CD14-positive monocyte (primary cell): ENCODE results near the gene PITRM1. TPM values are rescaled to one million over a fixed set of nuclear protein-coding genes. Genes with fewer than 3 reads are reported as not detected.

Experiments used
- DNase-seq, 3 donors: peaks; one replicate each; pipeline ENCODE4 v3.0.0-alpha.2; 2011 to 2022
- H2AFZ ChIP-seq: 2 replicates; pipeline ENCODE4 v1.6.0; 2012; ENCODE audit warnings: mild to moderate bottlenecking, low read depth, low read length, inconsistent platforms; ENCODE audit not compliant: insufficient read depth, poor library complexity, severe bottlenecking
- H3K27ac ChIP-seq, 2 donors: 1 replicate in 1 of 2; 2 replicates in 1 of 2; pipeline ENCODE4 v1.5.1; 2012 to 2013; ENCODE audit warnings: low read length in 2 of 2, control low read depth in 1 of 2, inconsistent platforms in 1 of 2, low read depth in 1 of 2, mild to moderate bottlenecking in 1 of 2
- H3K27me3 ChIP-seq, 2 donors: one replicate each; pipeline versions ENCODE4 v1.6.0 to v1.6.1; 2011 to 2013; ENCODE audit warnings: low read length in 2 of 2; ENCODE audit not compliant: control insufficient read depth in 2 of 2, insufficient read depth in 2 of 2
- H3K36me3 ChIP-seq, 2 donors: replicated peaks in 1 of 2; 1 replicate in 1 of 2; 2 replicates in 1 of 2; pipeline versions ENCODE4 v1.5.1 to v1.6.1; 2012 to 2013; ENCODE audit warnings: low read length in 2 of 2, control low read depth in 1 of 2, inconsistent platforms in 1 of 2, mild to moderate bottlenecking in 1 of 2; ENCODE audit not compliant: insufficient read depth in 2 of 2, control insufficient read depth in 1 of 2
- H3K4me1 ChIP-seq, 2 donors: 1 replicate in 1 of 2; 2 replicates in 1 of 2; pipeline versions ENCODE4 v1.5.1 to v1.6.1; 2012 to 2013; ENCODE audit warnings: low read length in 2 of 2, control low read depth in 1 of 2, inconsistent platforms in 1 of 2, mild to moderate bottlenecking in 1 of 2, moderate library complexity in 1 of 2; ENCODE audit not compliant: insufficient read depth in 2 of 2, control insufficient read depth in 1 of 2
- H3K4me2 ChIP-seq: replicated peaks from 2 replicates; pipeline ENCODE3; 2012; ENCODE audit warnings: low read length, moderate library complexity, mild to moderate bottlenecking; ENCODE audit not compliant: poor library complexity, severe bottlenecking; ENCODE audit errors: extremely low read depth
- H3K4me3 ChIP-seq, 3 experiments: fragments of 200-600 bp in 1 of 3; sonication (generic) in 1 of 3; replicated peaks in 1 of 3; 1 replicate in 2 of 3; 2 replicates in 1 of 3; pipeline ENCODE4 v1.5.1; 2011 to 2013; ENCODE audit warnings: low read length in 3 of 3, mild to moderate bottlenecking in 3 of 3, control low read depth in 2 of 3, low read depth in 2 of 3, inconsistent platforms in 1 of 3, moderate library complexity in 1 of 3
- H3K79me2 ChIP-seq: 2 replicates; pipeline ENCODE4 v1.6.0; 2012; ENCODE audit warnings: mild to moderate bottlenecking, control low read depth, inconsistent platforms, low read length, moderate library complexity; ENCODE audit not compliant: insufficient read depth
- H3K9ac ChIP-seq: 2 replicates; pipeline ENCODE4 v1.6.0; 2017; ENCODE audit warnings: low read length, mild to moderate bottlenecking; ENCODE audit not compliant: insufficient read depth, poor library complexity, severe bottlenecking
- H3K9me3 ChIP-seq, 2 donors: replicated peaks in 1 of 2; 1 replicate in 1 of 2; 2 replicates in 1 of 2; pipeline versions ENCODE4 v1.5.1 to v1.6.1; 2012 to 2013; ENCODE audit warnings: low read length in 2 of 2, control low read depth in 1 of 2; ENCODE audit not compliant: control insufficient read depth in 1 of 2, insufficient read depth in 1 of 2
- H4K20me1 ChIP-seq: 2 replicates; pipeline ENCODE4 v1.6.0; 2012; ENCODE audit warnings: mild to moderate bottlenecking, low read length, control low read depth, moderate library complexity; ENCODE audit not compliant: insufficient read depth
- H3K27ac Mint-ChIP-seq, 7 donors: one replicate each; pipeline ENCODE4 v1.8.0; 2020; ENCODE audit warnings: mild to moderate bottlenecking in 7 of 7, mixed read lengths in 7 of 7, moderate library complexity in 6 of 7, inconsistent platforms in 2 of 7
- H3K27me3 Mint-ChIP-seq, 3 donors: one replicate each; pipeline ENCODE4 v1.8.0; 2021 to 2022; ENCODE audit warnings: low read depth in 3 of 3, mild to moderate bottlenecking in 3 of 3, mixed read lengths in 3 of 3, moderate library complexity in 3 of 3, inconsistent platforms in 1 of 3
- H3K36me3 Mint-ChIP-seq, 2 donors: one replicate each; pipeline ENCODE4 v1.8.0; 2020; ENCODE audit warnings: mixed read lengths in 2 of 2, inconsistent platforms in 1 of 2, mild to moderate bottlenecking in 1 of 2
- H3K4me1 Mint-ChIP-seq: one replicate; pipeline ENCODE4 v1.8.0; 2020; ENCODE audit warnings: mild to moderate bottlenecking, mixed read lengths
- H3K4me3 Mint-ChIP-seq, 2 donors: one replicate each; pipeline ENCODE4 v1.8.0; 2020; ENCODE audit warnings: mild to moderate bottlenecking in 2 of 2, mixed read lengths in 2 of 2, moderate library complexity in 1 of 2
- H3K9me3 Mint-ChIP-seq, 7 donors: one replicate each; pipeline ENCODE4 v1.8.0; 2020 to 2022; ENCODE audit warnings: mixed read lengths in 7 of 7, mild to moderate bottlenecking in 6 of 7, moderate library complexity in 6 of 7, inconsistent platforms in 2 of 7
- WGBS: methylation state at CpG from one replicate; pipeline ENCODE4 v1.1.5; 2013; ENCODE audit warnings: missing lambda C conversion rate; ENCODE audit not compliant: insufficient coverage; 5-methylcytosine and 5-hydroxymethylcytosine counted together
- intact Hi-C, 2 donors: fragments of 100-400 bp; cut with micrococcal nuclease; formaldehyde crosslinking; loops; one replicate each; pipeline versions ENCODE4 v1.15.0 to v1.15.1; 2023
- polyA plus RNA-seq, 3 donors: library from polyadenylated mRNA; depleted of rRNA in 1 of 3; unstranded in 2 of 3; stranded (reverse) in 1 of 3; fragments of 300-500 nt in 2 of 3; fragments of >200 nt in 1 of 3; fragmentation: Illumina TruSeq in 2 of 3; gene quantifications; 1 replicate in 2 of 3; 2 replicates in 1 of 3; pipeline ENCODE4 v1.2.3, GENCODE V29; 2012 to 2021
- TF ChIP-seq, protein P1 (sequence below): fragments of 200-600 bp; IDR thresholded peaks from one replicate; pipeline ENCODE4 v1.8.0; 2022; ENCODE audit warnings: antibody characterized with exemption, mild to moderate bottlenecking

Gene PITRM1
- polyA plus RNA-seq, 3 donors: 15.3 to 45.7 (median 23.2) TPM

GRCh38 chr10:3105905-3106304 is 66.7 kb downstream of the PITRM1 start:
- H3K36me3 Mint-ChIP-seq: peaks cover 59 to 60% of the 10 kb centered on the region in 2 donors
- no peaks in the 10 kb centered on the region for H3K79me2 ChIP-seq
- H3K9ac ChIP-seq: no peak overlapping the region
- no peaks in the 10 kb centered on the region for H3K9me3 ChIP-seq
- intact Hi-C loops: no loop called here
- no peak overlapping the region for H3K4me3 ChIP-seq
- no peak overlapping the region for H3K4me2 ChIP-seq
- no peaks in the 10 kb centered on the region for H3K9me3 Mint-ChIP-seq
- no peak overlapping the region for H2AFZ ChIP-seq
- H3K4me1 ChIP-seq: no peaks in the 10 kb centered on the region
- no peak overlapping the region for H3K27ac Mint-ChIP-seq
- H3K36me3 ChIP-seq: peaks cover 47 to 79% of the 10 kb centered on the region in 2 donors
- H3K4me1 Mint-ChIP-seq: no peaks in the 10 kb centered on the region
- H4K20me1 ChIP-seq: no peaks in the 10 kb centered on the region
- H3K4me3 Mint-ChIP-seq: no peak overlapping the region
- 89% methylated on average over 10 of the region's 20 CpGs for WGBS
- DNase-seq: no peak
- no peaks in the 10 kb centered on the region for H3K27me3 ChIP-seq
- H3K27me3 Mint-ChIP-seq: no peaks in the 10 kb centered on the region
- TF ChIP-seq, protein P1, sequence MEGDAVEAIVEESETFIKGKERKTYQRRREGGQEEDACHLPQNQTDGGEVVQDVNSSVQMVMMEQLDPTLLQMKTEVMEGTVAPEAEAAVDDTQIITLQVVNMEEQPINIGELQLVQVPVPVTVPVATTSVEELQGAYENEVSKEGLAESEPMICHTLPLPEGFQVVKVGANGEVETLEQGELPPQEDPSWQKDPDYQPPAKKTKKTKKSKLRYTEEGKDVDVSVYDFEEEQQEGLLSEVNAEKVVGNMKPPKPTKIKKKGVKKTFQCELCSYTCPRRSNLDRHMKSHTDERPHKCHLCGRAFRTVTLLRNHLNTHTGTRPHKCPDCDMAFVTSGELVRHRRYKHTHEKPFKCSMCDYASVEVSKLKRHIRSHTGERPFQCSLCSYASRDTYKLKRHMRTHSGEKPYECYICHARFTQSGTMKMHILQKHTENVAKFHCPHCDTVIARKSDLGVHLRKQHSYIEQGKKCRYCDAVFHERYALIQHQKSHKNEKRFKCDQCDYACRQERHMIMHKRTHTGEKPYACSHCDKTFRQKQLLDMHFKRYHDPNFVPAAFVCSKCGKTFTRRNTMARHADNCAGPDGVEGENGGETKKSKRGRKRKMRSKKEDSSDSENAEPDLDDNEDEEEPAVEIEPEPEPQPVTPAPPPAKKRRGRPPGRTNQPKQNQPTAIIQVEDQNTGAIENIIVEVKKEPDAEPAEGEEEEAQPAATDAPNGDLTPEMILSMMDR: no peak
- H3K27ac ChIP-seq: no peak overlapping the region

DNA sequence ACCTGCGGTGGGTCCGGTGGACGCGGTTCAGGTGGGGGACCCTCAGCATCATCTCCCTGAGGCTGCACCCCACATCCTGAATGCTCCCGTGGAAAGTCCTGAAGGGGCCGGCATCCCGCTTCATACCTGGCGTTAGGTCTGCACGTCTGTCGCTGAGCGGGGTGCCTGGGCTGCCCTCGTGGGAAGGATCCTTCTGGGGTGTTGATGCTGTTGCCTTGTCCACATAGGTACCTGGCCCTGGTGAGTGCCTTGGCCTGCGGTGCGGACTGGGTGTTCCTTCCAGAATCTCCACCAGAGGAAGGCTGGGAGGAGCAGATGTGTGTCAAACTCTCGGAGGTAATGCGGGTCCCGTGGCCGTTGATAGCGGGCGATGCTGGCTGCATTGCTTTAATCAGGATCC is 67.4 kb downstream of the PITRM1 start:
- Histone ChIP-seq H3K4me1 (peaks cover 0 to under 1% of the 10 kb centered on the region in 2 donors), H3K27me3 (no peaks in the 10 kb centered on the region), H3K9ac (no peak overlapping the region), H3K27ac (no peak overlapping the region), H3K79me2 (no peaks in the 10 kb centered on the region), H3K9me3 (no peaks in the 10 kb centered on the region), H2AFZ (no peak overlapping the region), H4K20me1 (no peaks in the 10 kb centered on the region), H3K4me2 (no peak overlapping the region), H3K4me3 (no peak overlapping the region), H3K36me3 (peaks cover 47 to 74% of the 10 kb centered on the region in 2 donors)
- TF ChIP-seq, protein P1: no peak
- no peaks in the 10 kb centered on the region for H3K27me3 Mint-ChIP-seq
- no peak overlapping the region for H3K4me3 Mint-ChIP-seq
- DNase-seq: no peak
- H3K9me3 Mint-ChIP-seq: no peaks in the 10 kb centered on the region
- H3K27ac Mint-ChIP-seq: no peak overlapping the region
- 85% methylated on average over 18 of the region's 20 CpGs for WGBS
- intact Hi-C loops: no loop called here
- H3K4me1 Mint-ChIP-seq: no peaks in the 10 kb centered on the region
- peaks cover 60 to 62% of the 10 kb centered on the region in 2 donors for H3K36me3 Mint-ChIP-seq
